SK-N-DZ (cell line): Measurements from ENCODE around the gene BAD.
"Not testable (repeated sequence)": the region's sequence is repeated elsewhere in the genome, so short reads cannot be mapped to it uniquely, and the experiment has no call there.

Experiments
- DNase-seq: peaks from one replicate; pipeline ENCODE4 v3.0.0-alpha.2; 2015; ENCODE audit warnings: low spot score

BAD gene

GRCh38 chr11:64315667-64316526, 31.4 kb upstream of the BAD start:
- DNase-seq = not testable (repeated sequence)

GRCh38 chr11:64314805-64315561, 30.5 kb upstream of the BAD start:
- no peak for DNase-seq

- no peak for DNase-seq
Measured at GRCh38 chr11:64314146-64314804, 29.8 kb upstream of the BAD start.

GRCh38 chr11:64313491-64314145, 29.2 kb upstream of the BAD start:
- DNase-seq = no peak

- no peak for DNase-seq
Measured at GRCh38 chr11:64312947-64313346, 28.5 kb upstream of the BAD start.

GRCh38 chr11:64307795-64308194, 23.3 kb upstream of the BAD start:
- not testable (repeated sequence) for DNase-seq

- no peak for DNase-seq
Measured at GRCh38 chr11:64306876-64307622, 22.6 kb upstream of the BAD start.

GRCh38 chr11:64306563-64306875, 22.1 kb upstream of the BAD start:
- DNase-seq = no peak

GRCh38 chr11:64305691-64306562, 21.5 kb upstream of the BAD start:
- peak; percentile 82 for DNase-seq

GRCh38 chr11:64305075-64305690, 20.7 kb upstream of the BAD start, which contains the start of gene ESRRA:
TSS of gene ESRRA (plus strand) at chr11:64305524. CDS start at chr11:64307180, 1,656 bp downstream.
- peak; percentile 99 for DNase-seq

- peak; percentile 92 for DNase-seq
Measured at GRCh38 chr11:64304316-64305072, 20.0 kb upstream of the BAD start.

- no peak for DNase-seq
Measured at GRCh38 chr11:64304032-64304315, 19.5 kb upstream of the BAD start.

- DNase-seq = no peak
Measured at GRCh38 chr11:64303109-64304031, 18.9 kb upstream of the BAD start.

- no peak for DNase-seq
Measured at GRCh38 chr11:64299847-64300648, 15.6 kb upstream of the BAD start, which contains the start of gene CATSPERZ. TSS of gene CATSPERZ (plus strand) at chr11:64300358. CDS start at chr11:64300411, 53 bp downstream.

- DNase-seq = no peak
Measured at GRCh38 chr11:64298966-64299846, 14.7 kb upstream of the BAD start.
